Cardiac fibroblast (primary cell): ENCODE results near the gene HHIP.

Experiments
- DNase-seq, 2 donors: peaks; one replicate each; pipeline versions ENCODE4 v3.0.0 to v3.0.0-alpha.2; 2010; ENCODE audit warnings: low read depth in 2 of 2
- H3K4me3 ChIP-seq, 2 donors: replicated peaks in 1 of 2; 1 replicate in 1 of 2; 2 replicates in 1 of 2; pipeline ENCODE4 v1.5.1; 2011; ENCODE audit warnings: low read depth in 2 of 2, low read length in 2 of 2, mild to moderate bottlenecking in 2 of 2, moderate library complexity in 1 of 2
- TF ChIP-seq, protein P1 (sequence below): IDR thresholded peaks from one replicate; pipeline ENCODE4 v1.5.1; 2011; ENCODE audit warnings: low read depth, mild to moderate bottlenecking, low read length, inconsistent platforms

The HHIP gene

DNA sequence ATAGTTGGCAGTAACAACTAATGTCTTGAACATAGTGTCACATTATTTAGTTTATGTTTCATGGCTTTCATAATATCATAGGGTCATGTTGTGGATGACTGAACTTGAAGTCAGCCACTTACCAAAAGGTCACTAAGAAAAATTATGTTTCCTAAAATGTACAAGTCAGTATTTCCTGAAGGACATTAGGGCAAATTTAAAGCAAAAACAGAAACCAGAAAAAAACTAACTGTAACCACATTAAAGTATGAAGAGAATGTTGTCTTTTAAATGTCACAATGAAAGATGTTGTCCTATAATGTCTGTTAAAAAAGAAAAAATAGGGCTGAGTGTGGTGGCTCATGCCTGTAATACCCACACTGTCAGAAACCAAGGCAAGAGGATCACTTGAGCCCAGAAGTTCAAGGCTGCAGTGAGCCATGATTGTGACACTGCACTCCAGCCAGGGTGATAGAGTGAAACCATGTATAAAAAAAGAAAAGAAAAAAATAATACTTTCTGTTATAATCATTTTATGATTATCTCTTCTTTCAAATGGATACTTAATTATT lies 55.8 kb downstream of the HHIP start:
- peak; percentile 16 to 50 for DNase-seq
- no peak overlapping the region for H3K4me3 ChIP-seq
- TF ChIP-seq, protein P1, sequence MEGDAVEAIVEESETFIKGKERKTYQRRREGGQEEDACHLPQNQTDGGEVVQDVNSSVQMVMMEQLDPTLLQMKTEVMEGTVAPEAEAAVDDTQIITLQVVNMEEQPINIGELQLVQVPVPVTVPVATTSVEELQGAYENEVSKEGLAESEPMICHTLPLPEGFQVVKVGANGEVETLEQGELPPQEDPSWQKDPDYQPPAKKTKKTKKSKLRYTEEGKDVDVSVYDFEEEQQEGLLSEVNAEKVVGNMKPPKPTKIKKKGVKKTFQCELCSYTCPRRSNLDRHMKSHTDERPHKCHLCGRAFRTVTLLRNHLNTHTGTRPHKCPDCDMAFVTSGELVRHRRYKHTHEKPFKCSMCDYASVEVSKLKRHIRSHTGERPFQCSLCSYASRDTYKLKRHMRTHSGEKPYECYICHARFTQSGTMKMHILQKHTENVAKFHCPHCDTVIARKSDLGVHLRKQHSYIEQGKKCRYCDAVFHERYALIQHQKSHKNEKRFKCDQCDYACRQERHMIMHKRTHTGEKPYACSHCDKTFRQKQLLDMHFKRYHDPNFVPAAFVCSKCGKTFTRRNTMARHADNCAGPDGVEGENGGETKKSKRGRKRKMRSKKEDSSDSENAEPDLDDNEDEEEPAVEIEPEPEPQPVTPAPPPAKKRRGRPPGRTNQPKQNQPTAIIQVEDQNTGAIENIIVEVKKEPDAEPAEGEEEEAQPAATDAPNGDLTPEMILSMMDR = no peak

DNA sequence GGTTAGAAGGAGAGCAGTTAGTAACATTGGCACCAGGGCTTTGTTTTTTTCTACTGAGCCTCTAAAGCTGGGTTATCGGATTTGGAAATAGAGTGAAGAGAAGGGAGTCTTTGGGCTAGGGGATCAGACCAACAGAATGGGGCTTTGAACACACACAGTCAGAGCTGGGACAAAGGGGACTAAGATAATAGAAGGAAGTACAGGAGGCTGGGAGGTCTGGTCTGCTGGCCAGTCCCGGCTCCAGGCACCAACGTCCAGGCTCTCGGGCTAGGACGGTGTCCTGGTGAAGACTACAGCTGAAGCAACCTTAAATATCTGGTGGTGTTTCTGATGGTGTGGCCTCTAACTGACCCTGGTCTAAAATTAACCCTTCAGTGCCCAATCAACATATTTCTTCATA lies 57.5 kb downstream of the HHIP start:
- TF ChIP-seq, protein P1 = no peak
- no peak for DNase-seq

DNA sequence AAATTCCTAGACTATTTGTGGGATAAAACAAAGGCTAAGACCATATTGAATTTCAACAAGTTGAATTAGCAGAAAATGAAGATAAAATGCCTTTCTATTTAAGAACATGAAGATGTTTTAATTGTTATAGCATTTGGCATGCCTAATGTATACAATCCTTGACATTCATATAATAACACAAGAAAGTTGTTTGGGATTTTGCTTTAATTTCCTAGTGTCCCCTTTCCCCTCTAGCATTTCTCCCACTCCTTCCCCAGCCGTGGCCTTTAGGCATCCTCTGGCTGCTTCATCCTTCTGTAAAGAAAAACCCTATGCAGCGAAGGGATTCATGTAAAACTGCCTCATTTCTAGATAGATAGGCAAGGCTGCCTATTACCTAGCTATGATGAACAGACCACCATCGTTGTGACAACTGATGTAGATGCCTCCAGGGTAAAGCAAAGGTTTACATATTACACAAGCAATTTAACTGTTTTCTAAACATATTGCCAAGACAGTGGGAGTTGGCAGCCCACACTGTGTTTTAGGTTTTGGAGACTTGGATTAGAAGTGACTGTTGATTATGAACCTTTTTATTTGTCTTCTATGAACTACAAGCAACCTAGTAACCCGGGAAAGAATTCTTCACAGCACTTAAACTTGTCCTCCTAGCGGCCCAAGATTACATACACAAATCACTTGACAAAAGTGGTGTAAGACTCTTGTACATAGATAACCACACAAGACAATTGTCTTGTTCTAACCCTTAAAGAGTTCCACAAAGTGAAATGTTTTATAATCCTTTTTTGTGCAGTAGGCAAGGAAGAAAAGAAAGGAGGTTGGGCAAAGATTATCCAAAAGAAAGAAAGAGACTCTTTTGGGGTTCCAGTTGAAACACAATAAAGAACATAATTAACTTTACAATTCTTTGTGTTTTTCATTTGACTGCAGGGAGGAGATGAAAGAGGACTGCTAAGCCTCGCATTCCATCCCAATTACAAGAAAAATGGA lies 59.9 kb downstream of the HHIP start:
- peak in 1 of 2 donors; percentile 27 for DNase-seq
- H3K4me3 ChIP-seq = no peak overlapping the region
- TF ChIP-seq, protein P1 = no peak

More for the DNA sequence above, 57.5 kb downstream of the HHIP start:
- no peak overlapping the region for H3K4me3 ChIP-seq

DNA sequence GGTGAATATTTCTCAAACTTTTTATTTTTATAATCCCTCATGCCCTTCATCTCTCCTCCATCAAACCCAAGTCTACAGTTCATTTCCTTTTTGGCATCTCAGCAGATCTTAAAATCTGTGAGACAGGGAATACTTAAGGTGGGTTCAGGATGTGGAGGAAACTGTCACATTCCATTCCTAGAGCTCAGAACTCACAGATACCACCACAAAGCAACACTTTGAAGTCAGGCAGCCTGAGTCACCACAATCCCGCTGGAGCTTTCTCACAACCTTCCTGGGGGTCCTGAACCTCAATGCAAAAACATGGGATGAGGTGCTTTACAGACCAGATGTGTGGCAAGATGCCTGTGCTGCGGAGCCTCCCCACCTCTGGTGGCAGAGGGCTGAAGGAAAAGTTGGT lies 63.2 kb downstream of the HHIP start:
- DNase-seq = peak; percentile 46 to 79
- TF ChIP-seq, protein P1 = no peak
- H3K4me3 ChIP-seq = no peak overlapping the region

DNA sequence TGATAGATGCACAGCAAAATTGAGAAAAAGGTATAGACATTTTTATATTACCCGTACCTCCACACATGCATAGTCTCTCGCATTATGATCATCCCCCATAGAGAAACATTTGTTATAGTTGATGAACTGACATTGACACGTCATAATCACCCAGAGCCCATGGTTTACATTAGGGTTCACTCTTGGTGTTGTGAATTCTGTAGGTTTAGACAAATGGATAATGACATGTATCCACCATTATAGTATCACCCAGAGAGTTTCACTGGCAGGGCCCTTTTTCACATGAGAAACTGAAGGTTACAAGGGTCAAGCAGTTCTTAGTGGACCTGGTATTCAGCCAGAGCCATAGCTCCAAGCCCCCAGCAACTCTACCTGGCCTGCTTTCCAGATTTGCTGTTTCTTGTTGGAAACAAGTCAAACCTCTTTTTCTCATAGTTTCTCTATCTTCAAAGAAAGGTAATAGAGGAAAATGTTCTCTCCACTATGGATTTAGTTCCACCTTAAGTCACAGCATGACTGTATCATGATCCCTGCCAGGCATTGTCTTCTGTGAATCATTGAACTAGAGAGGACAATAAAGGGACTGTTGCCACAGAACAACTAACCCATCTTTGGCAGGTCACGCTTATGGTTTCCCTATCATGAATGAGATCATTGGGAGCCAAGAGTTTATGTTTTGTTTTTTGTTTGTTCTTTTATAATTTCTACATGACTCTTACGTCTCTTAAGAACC lies 64.0 kb downstream of the HHIP start:
- TF ChIP-seq, protein P1 = no peak
- DNase-seq = peak; percentile 59 to 95
- H3K4me3 ChIP-seq = no peak overlapping the region

DNA sequence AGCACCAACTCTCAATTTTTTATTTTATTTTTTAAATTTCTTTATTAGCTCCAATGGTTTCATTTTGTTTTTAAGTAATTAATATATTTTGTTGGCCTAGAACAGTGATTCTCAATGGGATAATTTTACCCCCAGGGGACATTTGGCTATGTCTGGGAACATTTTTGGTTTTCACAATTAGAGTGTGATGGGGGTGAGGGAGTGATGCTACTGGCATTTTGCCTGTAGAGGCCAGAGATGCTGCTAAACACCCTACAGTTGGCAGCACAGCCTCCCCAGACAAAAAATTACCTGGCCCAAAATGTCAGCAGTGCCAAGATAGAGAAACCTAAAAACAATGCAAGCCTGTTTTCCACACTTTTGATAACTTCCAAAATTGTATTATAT lies 64.6 kb downstream of the HHIP start:
- TF ChIP-seq, protein P1 = no peak
- peak; percentile 52 to 81 for DNase-seq
- no peak overlapping the region for H3K4me3 ChIP-seq
